ENCODE measurements around the gene RNF103. TPM values are rescaled to one million over a fixed set of nuclear protein-coding genes. Genes with fewer than 3 reads are reported as not detected.

The RNF103 gene
- total and polyA plus RNA-seq, 2 of the 13 experiments (the other 11 are each of a cell fraction or from before 2014, with no cell fraction given), result 19.8 to 21.1 TPM

- TF ChIP-seq KDM6A (CRISPR knock-in tag; IDR thresholded peaks at IDR 0.05; ENCODE audit: low read depth) (no peak; the same call in 1 of the 2 replicates), RXRA (CRISPR knock-in tag; IDR thresholded peaks at IDR 0.05) (peak; percentile 67), PCBP2 (optimal IDR thresholded peaks at IDR 0.05; ENCODE audit: low read depth, low read length, poor library complexity, severe bottlenecking) (no peak), CEBPG (CRISPR knock-in tag; IDR thresholded peaks at IDR 0.05) (peak; percentile 53), CBX1 (IDR thresholded peaks at IDR 0.05; ENCODE audit: low read depth) (no peak), SRSF1 (optimal IDR thresholded peaks at IDR 0.05; ENCODE audit: low read depth, low read length) (peak; percentile 90), RXRB (CRISPR knock-in tag; IDR thresholded peaks at IDR 0.05; ENCODE audit: borderline replicate concordance) (peak; percentile 21; the same call in 1 of the 2 replicates), CREB3 (CRISPR knock-in tag; IDR thresholded peaks at IDR 0.05) (peak; percentile 58; the same call in 1 of the 2 replicates), ZSCAN31 (CRISPR knock-in tag; IDR thresholded peaks at IDR 0.05; ENCODE audit: low read depth) (peak; percentile 89), DNMT3B (CRISPR knock-in tag; conservative IDR thresholded peaks at IDR 0.05) (peak; percentile 98), ZNF362 (CRISPR knock-in tag; IDR thresholded peaks at IDR 0.05; ENCODE audit: borderline replicate concordance) (no peak), TAF1 (CRISPR knock-in tag; IDR thresholded peaks at IDR 0.05) (peak; percentile 86), ZNF10 (CRISPR knock-in tag; IDR thresholded peaks at IDR 0.05; ENCODE audit: borderline replicate concordance, low read depth) (no peak), ZNF781 (CRISPR knock-in tag; IDR thresholded peaks at IDR 0.05; ENCODE audit: borderline replicate concordance, not compliant biosample characterization) (no peak), ZSCAN21 (CRISPR knock-in tag; IDR thresholded peaks at IDR 0.05; ENCODE audit: borderline replicate concordance) (peak; percentile 59), DR1 (CRISPR knock-in tag; IDR thresholded peaks at IDR 0.05) (peak; percentile 49), NFE2L1 (CRISPR knock-in tag; IDR thresholded peaks at IDR 0.05; ENCODE audit: borderline replicate concordance) (no peak)
- TF ChIP-seq, protein P1, sequence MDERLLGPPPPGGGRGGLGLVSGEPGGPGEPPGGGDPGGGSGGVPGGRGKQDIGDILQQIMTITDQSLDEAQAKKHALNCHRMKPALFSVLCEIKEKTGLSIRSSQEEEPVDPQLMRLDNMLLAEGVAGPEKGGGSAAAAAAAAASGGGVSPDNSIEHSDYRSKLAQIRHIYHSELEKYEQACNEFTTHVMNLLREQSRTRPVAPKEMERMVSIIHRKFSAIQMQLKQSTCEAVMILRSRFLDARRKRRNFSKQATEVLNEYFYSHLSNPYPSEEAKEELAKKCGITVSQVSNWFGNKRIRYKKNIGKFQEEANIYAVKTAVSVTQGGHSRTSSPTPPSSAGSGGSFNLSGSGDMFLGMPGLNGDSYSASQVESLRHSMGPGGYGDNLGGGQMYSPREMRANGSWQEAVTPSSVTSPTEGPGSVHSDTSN (CRISPR knock-in tag; IDR thresholded peaks at IDR 0.05), result no peak
- TF ChIP-seq, protein P2, sequence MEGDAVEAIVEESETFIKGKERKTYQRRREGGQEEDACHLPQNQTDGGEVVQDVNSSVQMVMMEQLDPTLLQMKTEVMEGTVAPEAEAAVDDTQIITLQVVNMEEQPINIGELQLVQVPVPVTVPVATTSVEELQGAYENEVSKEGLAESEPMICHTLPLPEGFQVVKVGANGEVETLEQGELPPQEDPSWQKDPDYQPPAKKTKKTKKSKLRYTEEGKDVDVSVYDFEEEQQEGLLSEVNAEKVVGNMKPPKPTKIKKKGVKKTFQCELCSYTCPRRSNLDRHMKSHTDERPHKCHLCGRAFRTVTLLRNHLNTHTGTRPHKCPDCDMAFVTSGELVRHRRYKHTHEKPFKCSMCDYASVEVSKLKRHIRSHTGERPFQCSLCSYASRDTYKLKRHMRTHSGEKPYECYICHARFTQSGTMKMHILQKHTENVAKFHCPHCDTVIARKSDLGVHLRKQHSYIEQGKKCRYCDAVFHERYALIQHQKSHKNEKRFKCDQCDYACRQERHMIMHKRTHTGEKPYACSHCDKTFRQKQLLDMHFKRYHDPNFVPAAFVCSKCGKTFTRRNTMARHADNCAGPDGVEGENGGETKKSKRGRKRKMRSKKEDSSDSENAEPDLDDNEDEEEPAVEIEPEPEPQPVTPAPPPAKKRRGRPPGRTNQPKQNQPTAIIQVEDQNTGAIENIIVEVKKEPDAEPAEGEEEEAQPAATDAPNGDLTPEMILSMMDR (CRISPR knock-in tag; IDR thresholded peaks at IDR 0.05), result 0 out of 2 replicates have a peak, but pooled peaks have one; percentile 16
- TF ChIP-seq, protein P3, sequence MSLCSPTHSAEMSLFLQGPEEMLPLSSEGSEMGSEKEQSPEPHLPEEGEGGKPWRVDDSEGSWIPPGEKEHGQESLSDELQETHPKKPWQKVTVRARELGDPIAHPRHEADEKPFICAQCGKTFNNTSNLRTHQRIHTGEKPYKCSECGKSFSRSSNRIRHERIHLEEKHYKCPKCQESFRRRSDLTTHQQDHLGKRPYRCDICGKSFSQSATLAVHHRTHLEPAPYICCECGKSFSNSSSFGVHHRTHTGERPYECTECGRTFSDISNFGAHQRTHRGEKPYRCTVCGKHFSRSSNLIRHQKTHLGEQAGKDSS (CRISPR knock-in tag; IDR thresholded peaks at IDR 0.05; ENCODE audit: borderline replicate concordance, low read depth), result peak; percentile 66; the same call in 1 of the 2 replicates
- TF ChIP-seq, protein P4, sequence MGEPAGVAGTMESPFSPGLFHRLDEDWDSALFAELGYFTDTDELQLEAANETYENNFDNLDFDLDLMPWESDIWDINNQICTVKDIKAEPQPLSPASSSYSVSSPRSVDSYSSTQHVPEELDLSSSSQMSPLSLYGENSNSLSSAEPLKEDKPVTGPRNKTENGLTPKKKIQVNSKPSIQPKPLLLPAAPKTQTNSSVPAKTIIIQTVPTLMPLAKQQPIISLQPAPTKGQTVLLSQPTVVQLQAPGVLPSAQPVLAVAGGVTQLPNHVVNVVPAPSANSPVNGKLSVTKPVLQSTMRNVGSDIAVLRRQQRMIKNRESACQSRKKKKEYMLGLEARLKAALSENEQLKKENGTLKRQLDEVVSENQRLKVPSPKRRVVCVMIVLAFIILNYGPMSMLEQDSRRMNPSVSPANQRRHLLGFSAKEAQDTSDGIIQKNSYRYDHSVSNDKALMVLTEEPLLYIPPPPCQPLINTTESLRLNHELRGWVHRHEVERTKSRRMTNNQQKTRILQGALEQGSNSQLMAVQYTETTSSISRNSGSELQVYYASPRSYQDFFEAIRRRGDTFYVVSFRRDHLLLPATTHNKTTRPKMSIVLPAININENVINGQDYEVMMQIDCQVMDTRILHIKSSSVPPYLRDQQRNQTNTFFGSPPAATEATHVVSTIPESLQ (CRISPR knock-in tag; conservative IDR thresholded peaks at IDR 0.05), result no peak
Measured at GRCh38 chr2:86562922-86563649, 60.6 kb downstream of the RNF103 start, which contains the start of gene CHMP3 (continued).

Measured in HepG2 (cell line).